ENCODE measurements around the gene DGKB.

- TF ChIP-seq CTCF (IDR thresholded peaks at IDR 0.05): no peak
- TF ChIP-seq POLR2A (IDR thresholded peaks at IDR 0.05): no peak
Measured at GRCh38 chr7:14834883-14835282, 67.7 kb downstream of the DGKB start.

All from adrenal gland (tissue), 5 donors.